ENCODE results near the gene ASPG. TPM values are rescaled to one million over a fixed set of nuclear protein-coding genes. Genes with fewer than 3 reads are reported as not detected.

The ASPG gene
- total RNA-seq, 1 experiment from 2014 or later, result not detected

DNA sequence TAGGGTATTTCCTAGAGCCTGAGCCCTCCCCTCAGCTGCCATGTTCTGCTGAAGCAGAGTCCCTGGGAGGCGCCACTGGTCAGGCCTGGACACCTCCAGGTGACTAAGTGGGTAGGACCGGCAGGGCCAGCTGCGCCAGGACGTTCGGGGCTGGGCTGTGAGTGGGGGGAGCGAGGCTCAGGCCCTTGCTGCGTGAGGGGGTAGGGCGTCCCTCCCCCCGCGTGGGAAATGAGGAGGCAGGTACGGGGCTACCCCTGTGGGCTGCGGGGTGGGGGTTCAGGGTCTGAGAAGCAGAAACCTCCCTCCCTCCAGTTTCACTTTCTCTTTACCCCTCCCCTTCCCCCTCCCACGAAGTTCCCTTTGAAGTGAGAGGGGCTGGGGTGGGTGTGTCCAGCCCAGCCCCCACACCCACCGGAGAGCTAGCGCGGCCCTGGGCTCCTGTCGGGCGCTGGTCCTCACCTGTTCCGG, 30.8 kb downstream of the ASPG start:
- peak; percentile 48 for DNase-seq (ENCODE audit: low spot score)

- peak; percentile 79 for DNase-seq (ENCODE audit: low spot score)
Observed at GRCh38 chr14:104116756-104117340, 31.3 kb downstream of the ASPG start.

- peak; percentile 22 for DNase-seq (ENCODE audit: low spot score)
Observed at GRCh38 chr14:104117341-104118005, 32.0 kb downstream of the ASPG start.

DNA sequence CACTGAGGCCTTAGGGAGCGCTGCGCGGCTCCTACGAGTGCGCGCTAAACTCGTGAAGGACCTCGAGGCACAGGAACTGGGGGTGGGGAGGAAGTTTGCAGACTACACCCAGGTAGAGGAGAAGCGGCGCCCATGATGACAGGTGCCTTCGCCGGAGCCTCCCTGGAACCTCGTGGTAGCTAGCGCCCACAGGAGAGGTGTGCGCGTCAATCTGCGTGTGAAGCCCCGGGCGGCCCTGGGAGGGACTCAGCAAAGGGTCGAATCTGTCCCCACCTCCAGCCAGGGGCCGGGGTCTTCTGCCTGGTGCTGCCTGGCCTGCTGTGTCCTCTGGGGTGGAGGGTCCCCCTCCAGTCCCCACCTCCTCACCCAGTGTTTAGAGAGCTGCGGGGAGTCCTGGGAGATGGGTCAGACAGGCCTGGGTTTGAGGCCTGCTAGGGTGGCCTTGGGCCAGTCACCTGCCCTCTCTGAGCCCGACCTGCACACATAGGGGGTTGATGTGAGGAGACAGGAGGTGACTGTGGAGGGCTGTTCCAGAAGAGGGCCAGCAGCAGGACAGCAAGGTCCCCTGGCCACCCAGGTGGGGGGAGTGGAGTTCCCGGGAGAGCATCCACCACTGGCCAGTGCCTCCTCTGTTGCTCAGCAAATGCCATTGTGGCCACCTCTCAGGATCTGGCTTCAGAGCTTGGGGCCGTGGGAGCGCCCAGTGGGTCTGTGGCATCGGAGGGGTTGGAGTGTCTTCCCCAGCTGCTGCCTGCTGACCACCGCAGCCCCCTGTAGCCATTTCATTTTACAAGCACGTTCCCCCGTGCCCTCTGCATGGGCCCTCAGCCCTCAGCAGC, 32.7 kb downstream of the ASPG start:
- no peak for DNase-seq (ENCODE audit: low spot score)

GRCh38 chr14:104119119-104119487, 33.6 kb downstream of the ASPG start:
- no peak for DNase-seq (ENCODE audit: low spot score)

DNA sequence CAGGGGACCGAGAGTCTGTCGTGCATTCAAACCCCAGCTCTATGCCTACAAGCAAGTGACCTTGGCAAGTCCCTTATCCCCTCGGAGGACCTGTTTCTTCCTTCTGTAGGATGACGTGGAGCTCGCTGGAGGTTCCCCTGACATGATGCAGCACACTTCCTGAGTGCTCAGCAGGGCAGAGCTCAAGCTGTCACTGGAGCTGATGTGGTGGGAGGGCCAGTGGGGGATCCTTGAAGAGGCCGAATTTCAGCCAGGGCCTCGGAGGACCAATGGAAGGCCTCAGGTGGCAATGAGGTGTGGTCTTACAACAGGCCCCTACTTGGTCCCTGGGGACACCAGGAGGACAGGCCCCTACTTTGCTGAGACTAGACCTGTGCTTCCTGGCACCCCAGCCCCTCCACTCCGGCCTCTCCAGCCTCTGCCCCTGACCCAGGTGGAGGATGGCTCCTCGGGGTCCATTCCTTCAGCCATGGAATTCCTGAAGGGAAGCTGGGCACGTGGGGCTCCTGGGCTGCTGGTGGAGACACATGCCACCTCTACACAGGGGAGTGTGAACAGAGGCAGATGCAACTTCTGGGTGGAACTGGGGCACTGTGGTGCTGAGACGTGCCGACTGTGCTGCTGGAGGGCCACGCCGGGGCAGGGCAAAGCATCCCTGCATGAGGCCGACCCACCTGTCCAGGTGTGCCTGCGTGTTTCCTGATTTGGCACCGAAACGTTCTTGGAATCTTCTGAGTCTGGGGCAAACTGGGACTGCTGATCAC, 34.2 kb downstream of the ASPG start:
- no peak for DNase-seq (ENCODE audit: low spot score)

DNA sequence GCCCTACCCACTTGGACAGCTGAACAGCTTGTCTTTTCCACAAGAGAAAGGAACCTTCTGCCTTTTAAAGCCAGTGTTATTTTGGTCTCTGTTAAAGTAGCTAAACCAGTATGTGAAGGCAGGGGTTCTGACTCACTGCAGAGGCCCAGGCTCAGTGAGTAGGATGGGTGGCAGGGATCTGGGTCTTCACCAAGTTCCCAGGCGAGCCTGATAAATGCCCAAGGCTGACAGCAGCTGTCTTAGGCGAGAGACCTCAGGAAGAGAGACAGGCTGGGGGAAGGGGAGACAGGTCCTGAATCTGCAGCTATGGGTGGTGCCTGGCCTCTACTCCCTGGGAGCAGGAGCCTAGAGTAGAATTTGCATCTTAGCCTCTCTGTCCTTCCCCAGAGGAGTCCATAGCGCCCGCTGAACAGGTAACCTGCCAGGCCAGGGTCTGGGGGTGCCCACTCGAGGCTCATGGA, 34.8 kb downstream of the ASPG start:
- DNase-seq (ENCODE audit: low spot score), result no peak

GRCh38 chr14:104121142-104121541, 35.6 kb downstream of the ASPG start:
- DNase-seq (ENCODE audit: low spot score), result no peak

DNA sequence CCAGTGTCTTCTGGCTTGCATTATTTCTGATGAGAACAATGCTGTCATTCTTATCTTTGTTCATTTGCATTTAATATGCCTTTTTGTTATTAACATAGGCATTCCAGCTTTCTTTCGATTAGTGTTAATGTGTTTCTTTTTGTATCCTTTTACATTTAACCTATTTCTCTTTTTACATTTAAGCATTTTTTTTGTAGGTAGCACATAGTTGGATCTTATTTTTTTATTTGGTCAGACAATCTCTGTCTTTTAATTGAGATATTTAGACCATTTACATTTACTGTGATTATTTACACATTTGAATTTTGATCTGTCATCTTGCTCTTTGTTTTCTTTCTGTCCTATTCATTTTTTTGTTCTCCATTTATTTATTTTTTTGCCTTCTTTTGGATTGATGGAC, 38.4 kb downstream of the ASPG start:
- DNase-seq (ENCODE audit: low spot score), result no peak

- DNase-seq (ENCODE audit: low spot score), result no peak
Observed at GRCh38 chr14:104125011-104125410, 39.5 kb downstream of the ASPG start.

DNA sequence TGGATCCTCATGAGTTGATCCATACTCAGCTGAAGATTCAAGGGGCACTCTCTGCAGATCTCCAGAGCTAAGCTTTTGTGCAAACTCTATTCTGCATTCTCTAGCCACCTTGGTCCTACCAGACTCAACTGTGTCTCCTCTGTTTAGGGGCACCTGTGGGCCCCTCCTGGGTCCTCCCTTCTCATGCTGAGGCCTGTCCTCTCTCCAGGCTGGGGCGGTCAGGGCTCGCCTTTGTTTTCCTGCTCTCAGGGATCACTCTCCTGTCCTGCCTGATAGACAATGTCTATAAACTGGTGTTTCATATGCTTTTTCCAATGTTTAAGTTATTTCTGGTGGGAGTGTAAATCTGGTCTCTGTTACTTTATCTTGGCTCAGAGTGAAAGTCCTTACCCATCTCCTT, 41.3 kb downstream of the ASPG start:
- DNase-seq (ENCODE audit: low spot score), result no peak

DNA sequence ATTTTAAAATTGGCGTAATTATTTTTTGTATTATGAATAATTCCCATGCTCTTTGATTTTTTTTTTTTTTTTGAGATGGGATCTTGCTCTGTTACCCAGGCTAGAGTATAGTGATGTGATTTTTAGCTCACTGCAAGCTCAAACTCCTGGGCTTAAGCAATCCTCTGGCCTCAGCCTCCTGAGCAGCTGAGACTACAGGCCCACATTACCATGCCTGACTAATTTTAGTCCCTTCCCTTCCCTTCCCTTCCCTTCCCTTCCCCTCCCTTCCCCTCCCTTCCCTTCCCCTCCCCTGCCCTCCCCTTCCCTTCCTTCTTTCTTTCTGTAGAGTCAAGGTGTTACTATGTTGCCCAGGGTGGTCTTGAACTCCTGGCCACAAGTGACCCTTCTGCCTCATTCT, 43.5 kb downstream of the ASPG start:
- DNase-seq (ENCODE audit: low spot score), result no peak

GRCh38 chr14:104129556-104129955, 44.1 kb downstream of the ASPG start:
- no peak for DNase-seq (ENCODE audit: low spot score)

DNA sequence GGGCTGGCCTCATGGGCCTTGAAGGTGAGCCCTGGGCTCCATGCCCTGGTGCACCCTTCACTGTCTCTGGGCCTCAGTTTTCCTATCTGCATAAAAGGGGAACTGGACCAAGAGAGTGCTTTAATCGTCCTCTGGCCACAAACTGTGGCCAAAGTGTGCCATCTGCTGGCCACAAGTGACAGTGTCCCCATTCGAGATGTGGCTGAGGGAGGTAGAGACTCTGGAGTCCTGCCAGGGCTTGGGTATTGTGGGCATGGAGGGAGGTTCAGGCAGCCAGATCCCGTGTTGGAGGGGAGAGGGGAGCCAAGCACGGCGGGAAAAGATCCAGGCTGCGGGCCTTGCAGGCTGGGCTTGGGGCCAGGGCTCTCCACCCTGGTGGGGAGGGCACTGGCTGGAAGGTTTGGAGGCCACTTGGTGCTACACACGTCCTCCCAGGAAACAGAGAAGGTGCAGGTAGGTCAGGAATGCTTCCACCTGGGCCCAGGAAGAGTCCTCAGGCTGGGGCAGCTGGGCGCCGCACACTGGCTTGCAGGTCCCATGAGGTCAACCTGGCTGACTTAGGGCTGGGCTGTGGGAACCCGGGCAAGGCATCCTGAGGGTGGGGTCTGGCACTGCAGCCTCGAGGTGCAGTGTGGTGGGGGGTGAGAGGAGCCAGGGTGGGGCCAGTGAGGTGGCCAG, 45.6 kb downstream of the ASPG start:
- DNase-seq (ENCODE audit: low spot score), result peak; percentile 60

GRCh38 chr14:104131968-104132732, 46.6 kb downstream of the ASPG start:
- no peak for DNase-seq (ENCODE audit: low spot score)

- DNase-seq (ENCODE audit: low spot score), result no peak
Observed at GRCh38 chr14:104132981-104133380, 47.5 kb downstream of the ASPG start.

DNA sequence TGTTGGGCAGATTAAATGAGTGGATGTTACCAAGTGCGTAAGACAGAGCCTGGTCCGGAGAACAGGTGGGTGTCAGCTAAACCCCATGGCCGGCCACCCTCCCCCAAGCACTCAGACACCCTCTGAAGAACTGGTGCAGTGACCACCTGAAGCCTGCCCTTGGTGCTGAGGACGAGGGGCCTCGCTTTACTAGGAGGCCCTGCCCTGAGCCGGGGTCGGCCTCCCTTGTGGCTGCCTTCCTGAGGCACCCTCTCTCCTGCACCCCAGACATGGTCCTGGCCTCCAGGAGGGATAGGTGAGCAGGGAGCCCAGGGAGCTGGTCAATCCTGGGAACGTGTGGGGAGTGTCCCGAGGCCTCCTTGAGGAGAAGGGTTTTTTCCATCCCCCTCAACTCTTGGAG, 48.0 kb downstream of the ASPG start:
- no peak for DNase-seq (ENCODE audit: low spot score)

DNA sequence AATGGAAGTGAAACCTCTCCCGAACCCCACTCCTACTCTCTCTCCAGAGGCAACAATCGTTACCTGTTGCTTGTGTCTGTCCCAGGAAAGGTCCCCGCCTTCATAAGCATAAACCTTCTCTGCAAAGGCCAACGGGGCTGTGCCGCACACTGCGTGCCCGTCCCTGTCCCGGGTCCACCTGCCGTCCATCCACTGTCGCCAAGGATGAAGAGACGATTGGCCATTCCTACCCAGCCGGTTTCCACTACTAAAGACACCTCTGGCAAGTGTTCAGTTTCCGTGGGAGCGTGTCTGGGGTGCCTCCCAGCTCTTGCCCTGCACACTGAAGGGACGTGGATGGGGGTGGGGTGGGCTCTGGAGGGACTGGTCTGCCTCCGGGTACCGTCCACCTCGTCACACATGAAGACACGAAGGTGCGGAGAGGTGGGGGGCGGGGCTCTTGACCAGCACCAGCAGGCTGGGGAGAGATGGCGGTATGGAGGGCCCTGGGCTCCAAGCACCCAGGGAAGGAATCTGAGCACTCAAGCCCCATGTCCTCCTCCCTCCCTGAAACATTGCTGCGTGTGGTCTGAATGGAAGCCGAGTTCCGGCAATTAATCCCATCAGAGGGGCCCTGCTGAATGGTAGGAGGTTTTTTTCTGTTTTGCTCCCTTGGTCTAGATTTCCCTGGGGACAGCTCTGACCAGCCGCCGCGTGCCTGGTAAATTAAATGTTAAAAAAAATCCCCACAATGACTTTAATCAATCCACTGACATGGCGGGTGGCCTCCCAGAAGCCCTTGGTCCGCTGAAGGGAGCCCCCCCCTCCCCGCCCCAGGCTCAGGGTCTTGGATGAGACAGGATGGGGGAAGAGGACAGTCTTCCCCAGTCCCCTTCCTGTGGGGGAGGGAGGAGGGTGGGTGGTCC, 48.8 kb downstream of the ASPG start:
- no peak for DNase-seq (ENCODE audit: low spot score)

DNA sequence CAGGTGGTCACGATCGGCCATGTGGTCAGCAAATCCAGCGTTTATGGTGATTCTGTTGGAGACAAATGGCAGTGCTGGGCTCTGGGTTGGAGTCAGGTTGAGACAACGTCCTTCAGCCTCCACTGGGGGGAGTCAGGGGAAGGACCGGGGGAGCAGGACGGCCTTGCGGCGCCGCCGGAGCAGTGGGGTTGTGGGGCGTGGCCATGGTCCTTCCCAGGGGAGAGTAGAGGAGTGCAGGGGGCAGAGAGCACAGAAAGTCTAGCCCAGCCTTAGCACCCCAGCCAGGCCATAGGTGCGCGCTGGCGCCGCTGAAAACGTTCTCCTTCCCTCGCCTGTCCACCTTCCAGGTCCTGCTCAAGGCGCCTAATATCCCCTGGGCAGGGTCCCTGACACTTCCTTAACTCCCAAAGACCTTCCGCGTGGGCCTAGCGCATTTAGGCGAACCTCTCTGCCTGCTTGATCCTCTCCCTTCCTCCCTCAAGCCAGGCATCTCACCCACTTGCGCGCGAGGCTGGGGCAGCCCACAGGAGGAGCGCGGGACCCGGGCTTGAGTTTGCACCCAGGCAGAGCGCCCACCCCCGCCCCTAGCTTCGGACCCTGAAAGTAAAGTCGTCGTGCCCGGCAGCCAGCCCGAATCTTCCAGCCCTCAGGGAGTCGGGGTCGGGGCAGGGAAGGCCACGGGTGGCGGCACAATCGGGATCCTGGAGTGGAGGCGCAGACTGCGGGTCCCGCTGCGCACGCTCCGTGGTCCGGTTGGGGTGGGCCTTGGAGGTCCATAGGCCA, 49.8 kb downstream of the ASPG start:
- no peak for DNase-seq (ENCODE audit: low spot score)

All from HT-29 (cell line).